Thyroid gland (tissue), 4 donors: Measurements from ENCODE around the gene SFRP5. TPM values are rescaled to one million over a fixed set of nuclear protein-coding genes. Genes with fewer than 3 reads are reported as not detected.

Experiments
- DNase-seq, 2 donors: peaks; one replicate each; pipeline ENCODE4 v3.0.0-alpha.2; 2019
- H3K27ac ChIP-seq, 3 donors: fragments of 200-600 bp; sonication (generic); 1 replicate in 2 of 3; 2 replicates in 1 of 3; pipeline ENCODE4 v1.5.1; 2016 to 2019; ENCODE audit warnings: mild to moderate bottlenecking in 1 of 3, moderate library complexity in 1 of 3
- H3K27me3 ChIP-seq: fragments of 200-600 bp; sonication (generic); one replicate; pipeline ENCODE4 v1.5.1; 2019
- H3K36me3 ChIP-seq, 2 donors: fragments of 200-600 bp; sonication (generic); one replicate each; pipeline ENCODE4 v1.5.1; 2016 to 2019
- H3K4me1 ChIP-seq, 2 donors: fragments of 200-600 bp; sonication (generic); one replicate each; pipeline ENCODE4 v1.5.1; 2017 to 2019
- H3K4me3 ChIP-seq, 3 donors: fragments of 200-600 bp; sonication (generic); replicated peaks in 1 of 3; 1 replicate in 2 of 3; 2 replicates in 1 of 3; pipeline ENCODE4 v1.5.1; 2016; ENCODE audit warnings: mild to moderate bottlenecking in 1 of 3
- H3K9me3 ChIP-seq: fragments of 200-600 bp; sonication (generic); one replicate; pipeline ENCODE4 v1.5.1; 2017
- CTCF ChIP-seq, 6 experiments: fragments of 200-600 bp in 3 of 6; fragments of 450-650 bp in 3 of 6; sonication (generic) in 3 of 6; IDR thresholded peaks; one replicate each; pipeline ENCODE4 v1.5.1; 2016 to 2019; ENCODE audit warnings: antibody characterized with exemption in 6 of 6, mild to moderate bottlenecking in 2 of 6, inconsistent platforms in 1 of 6, moderate library complexity in 1 of 6
- POLR2A ChIP-seq, 2 donors: fragments of 450-650 bp; IDR thresholded peaks; one replicate each; pipeline ENCODE4 v1.6.1; 2017; ENCODE audit warnings: antibody characterized with exemption in 2 of 2, mild to moderate bottlenecking in 2 of 2, moderate library complexity in 1 of 2
- WGBS, 2 donors: methylation state at CpG; one replicate each; pipeline ENCODE4 v1.1.5; 2017; 5-methylcytosine and 5-hydroxymethylcytosine counted together
- intact Hi-C: fragments of 100-400 bp; cut with DNase I; formaldehyde crosslinking; loops from one replicate; pipeline ENCODE4 v1.15.1; 2023
- total RNA-seq, 4 donors: library from RNA; depleted of rRNA; stranded (reverse); fragments of >200 nt; gene quantifications; one replicate each; pipeline ENCODE4 v1.2.3, GENCODE V29; 2016

Gene SFRP5
- total RNA-seq, 4 donors from 2014 or later, result 0.22 to 0.40 TPM; not detected in 2

GRCh38 chr10:97726636-97727178, 45.1 kb downstream of the SFRP5 start:
- Histone ChIP-seq H3K9me3 (no peaks in the 10 kb centered on the region), H3K4me1 (no peaks in the 10 kb centered on the region), H3K27me3 (no peaks in the 10 kb centered on the region), H3K27ac (no peak overlapping the region), H3K4me3 (no peak overlapping the region), H3K36me3 (no peaks in the 10 kb centered on the region)
- TF ChIP-seq POLR2A (IDR thresholded peaks at IDR 0.05), result no peak
- TF ChIP-seq CTCF (IDR thresholded peaks at IDR 0.05), result no peak
- intact Hi-C loops, result no loop called here
- 20 to 49% methylated on average over 8 of the region's 8 CpGs for WGBS, 2 donors
- no peak for DNase-seq

GRCh38 chr10:97724341-97724941, 47.4 kb downstream of the SFRP5 start:
- H3K4me3 ChIP-seq, result no peak overlapping the region
- 61 to 69% methylated on average over 5 of the region's 5 CpGs for WGBS, 2 donors
- TF ChIP-seq CTCF (IDR thresholded peaks at IDR 0.05) (no peak), POLR2A (IDR thresholded peaks at IDR 0.05) (no peak)
- H3K27ac ChIP-seq, result no peak overlapping the region
- peaks cover 0 to 2% of the 10 kb centered on the region in 2 donors for H3K4me1 ChIP-seq
- DNase-seq, result no peak
- H3K36me3 ChIP-seq, result no peaks in the 10 kb centered on the region
- intact Hi-C loops, result no loop called here
- H3K9me3 ChIP-seq, result no peaks in the 10 kb centered on the region
- no peaks in the 10 kb centered on the region for H3K27me3 ChIP-seq

- Histone ChIP-seq H3K9me3 (no peaks in the 10 kb centered on the region), H3K27me3 (no peaks in the 10 kb centered on the region), H3K4me1 (peaks cover 11 to 16% of the 10 kb centered on the region in 2 donors), H3K36me3 (no peaks in the 10 kb centered on the region), H3K27ac (no peak overlapping the region), H3K4me3 (no peak overlapping the region)
- no peak for DNase-seq
- intact Hi-C loops, result no loop called here
- WGBS, 2 donors, result 83 to 90% methylated on average over 3 of the region's 3 CpGs
- no peak for TF ChIP-seq CTCF (IDR thresholded peaks at IDR 0.05)
- TF ChIP-seq POLR2A (IDR thresholded peaks at IDR 0.05), result no peak
These were observed 48.8 kb downstream of the SFRP5 start for GRCh38 chr10:97723001-97723400.

GRCh38 chr10:97721871-97722780, 49.7 kb downstream of the SFRP5 start:
- no peak overlapping the region for H3K4me3 ChIP-seq
- H3K27me3 ChIP-seq, result no peaks in the 10 kb centered on the region
- no peak overlapping the region for H3K27ac ChIP-seq
- intact Hi-C loops, result no loop called here
- TF ChIP-seq POLR2A (IDR thresholded peaks at IDR 0.05) (no peak), CTCF (IDR thresholded peaks at IDR 0.05) (no peak)
- no peak for DNase-seq
- WGBS, 2 donors, result 77 to 90% methylated on average over 12 of the region's 12 CpGs
- H3K4me1 ChIP-seq, result peaks cover 12 to 21% of the 10 kb centered on the region in 2 donors
- no peaks in the 10 kb centered on the region for H3K9me3 ChIP-seq
- H3K36me3 ChIP-seq, result no peaks in the 10 kb centered on the region

- Histone ChIP-seq H3K36me3 (no peaks in the 10 kb centered on the region), H3K27me3 (no peaks in the 10 kb centered on the region), H3K9me3 (no peaks in the 10 kb centered on the region), H3K4me3 (no peak overlapping the region), H3K27ac (peak overlapping the region in 1 of 3 donors; percentile 81), H3K4me1 (peaks cover 12 to 35% of the 10 kb centered on the region in 2 donors)
- WGBS, 2 donors, result 92 to 97% methylated on average over 1 to 2 of the region's 2 CpGs
- intact Hi-C loops, result no loop called here
- no peak for DNase-seq
- TF ChIP-seq CTCF (IDR thresholded peaks at IDR 0.05), result no peak
- TF ChIP-seq POLR2A (IDR thresholded peaks at IDR 0.05), result no peak
These were observed 52.2 kb downstream of the SFRP5 start for GRCh38 chr10:97719602-97720001.
